Esophagus muscularis mucosa (tissue), 4 donors: ENCODE measurements around the gene OBSCN.

Experiments
- EP300 ChIP-seq: sonication (generic); formaldehyde crosslinking; IDR thresholded peaks from one replicate; pipeline ENCODE4 v1.6.1; 2017; ENCODE audit warnings: antibody characterized with exemption
- POLR2A ChIP-seq: fragments of 450-650 bp; IDR thresholded peaks from one replicate; pipeline ENCODE4 v1.6.1; 2017; ENCODE audit warnings: antibody characterized with exemption, moderate library complexity, mild to moderate bottlenecking, low read depth
- TF ChIP-seq, protein P1 (sequence below), 3 experiments: fragments of 200-600 bp in 2 of 3; fragments of 450-650 bp in 1 of 3; sonication (generic) in 2 of 3; IDR thresholded peaks; one replicate each; pipeline ENCODE4 v1.5.1; 2017 to 2019; ENCODE audit warnings: antibody characterized with exemption in 3 of 3, mild to moderate bottlenecking in 2 of 3, moderate library complexity in 1 of 3

DNA sequence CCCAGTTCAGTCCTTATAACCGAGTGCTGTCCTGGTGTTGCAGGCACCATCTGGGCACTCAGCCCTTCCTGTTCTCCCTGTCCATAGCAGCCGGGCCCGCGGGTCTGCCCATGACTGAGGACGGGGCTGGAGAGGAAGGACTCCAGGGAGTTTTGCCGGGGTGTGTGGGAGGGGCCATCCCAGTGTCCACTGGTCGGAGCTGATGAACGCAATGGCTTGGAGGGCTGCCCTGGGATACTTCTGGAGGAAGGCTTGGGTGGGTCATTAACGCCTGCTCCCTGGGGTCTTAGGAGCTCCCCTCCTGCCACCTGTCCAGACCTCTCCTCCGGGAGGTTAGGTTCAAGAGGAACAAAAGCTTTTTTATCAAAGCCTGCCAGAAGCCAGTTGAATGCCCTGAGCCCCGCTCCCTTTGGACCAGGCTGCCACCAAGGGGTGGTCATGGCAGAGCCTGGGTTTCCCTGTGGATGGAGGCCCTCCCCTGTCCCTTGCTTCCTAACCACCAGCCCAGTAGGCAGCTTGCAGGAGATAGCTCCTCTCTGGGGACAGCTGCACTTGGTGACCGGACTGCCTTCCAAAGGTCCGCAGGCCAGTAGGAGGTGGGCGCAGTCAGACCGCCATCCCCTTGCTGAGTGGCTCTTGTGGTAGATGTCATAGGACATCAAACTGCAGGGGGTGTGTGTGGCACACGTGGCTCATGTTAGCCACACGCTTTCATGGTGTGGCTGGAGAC is 137.5 kb downstream of the OBSCN start:
- TF ChIP-seq, protein P1, sequence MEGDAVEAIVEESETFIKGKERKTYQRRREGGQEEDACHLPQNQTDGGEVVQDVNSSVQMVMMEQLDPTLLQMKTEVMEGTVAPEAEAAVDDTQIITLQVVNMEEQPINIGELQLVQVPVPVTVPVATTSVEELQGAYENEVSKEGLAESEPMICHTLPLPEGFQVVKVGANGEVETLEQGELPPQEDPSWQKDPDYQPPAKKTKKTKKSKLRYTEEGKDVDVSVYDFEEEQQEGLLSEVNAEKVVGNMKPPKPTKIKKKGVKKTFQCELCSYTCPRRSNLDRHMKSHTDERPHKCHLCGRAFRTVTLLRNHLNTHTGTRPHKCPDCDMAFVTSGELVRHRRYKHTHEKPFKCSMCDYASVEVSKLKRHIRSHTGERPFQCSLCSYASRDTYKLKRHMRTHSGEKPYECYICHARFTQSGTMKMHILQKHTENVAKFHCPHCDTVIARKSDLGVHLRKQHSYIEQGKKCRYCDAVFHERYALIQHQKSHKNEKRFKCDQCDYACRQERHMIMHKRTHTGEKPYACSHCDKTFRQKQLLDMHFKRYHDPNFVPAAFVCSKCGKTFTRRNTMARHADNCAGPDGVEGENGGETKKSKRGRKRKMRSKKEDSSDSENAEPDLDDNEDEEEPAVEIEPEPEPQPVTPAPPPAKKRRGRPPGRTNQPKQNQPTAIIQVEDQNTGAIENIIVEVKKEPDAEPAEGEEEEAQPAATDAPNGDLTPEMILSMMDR (IDR thresholded peaks at IDR 0.05), result no peak
- TF ChIP-seq EP300 (no peak), POLR2A (no peak)
